Body of pancreas (tissue), 4 donors: Measurements from ENCODE around the gene BOLA3. TPM values are rescaled to one million over a fixed set of nuclear protein-coding genes. Genes with fewer than 3 reads are reported as not detected.

Experiments
- ATAC-seq: fragments of 150-250 bp; one replicate; pipeline ENCODE4 v1.9.1; 2016
- DNase-seq, 4 donors: peaks; one replicate each; pipeline ENCODE4 v3.0.0-alpha.2; 2019
- H3K27ac ChIP-seq, 4 donors: fragments of 200-600 bp; sonication (generic); 1 replicate in 3 of 4; 2 replicates in 1 of 4; pipeline versions ENCODE4 v1.5.1 to v1.6.1; 2016 to 2019; ENCODE audit warnings: mild to moderate bottlenecking in 1 of 4, mixed read lengths in 1 of 4, moderate library complexity in 1 of 4
- H3K27me3 ChIP-seq, 2 donors: fragments of 200-600 bp; sonication (generic); one replicate each; pipeline ENCODE4 v1.6.0; 2016; ENCODE audit warnings: mild to moderate bottlenecking in 1 of 2
- H3K36me3 ChIP-seq, 2 donors: fragments of 200-600 bp; sonication (generic); replicated peaks in 1 of 2; 2 replicates each; pipeline ENCODE4 v1.5.1; 2016; ENCODE audit warnings: low read depth in 2 of 2; ENCODE audit not compliant: insufficient read depth in 1 of 2
- H3K4me1 ChIP-seq: fragments of 200-600 bp; sonication (generic); one replicate; pipeline ENCODE4 v1.6.0; 2016
- H3K4me3 ChIP-seq, 2 donors: fragments of 200-600 bp; sonication (generic); 1 replicate in 1 of 2; 2 replicates in 1 of 2; pipeline ENCODE4 v1.5.1; 2016 to 2019
- H3K9me3 ChIP-seq, 3 donors: fragments of 200-600 bp; sonication (generic); 1 replicate in 2 of 3; 2 replicates in 1 of 3; pipeline ENCODE4 v1.5.1; 2016
- POLR2A ChIP-seq, 3 donors: fragments of 450-650 bp; IDR thresholded peaks; one replicate each; pipeline ENCODE4 v1.6.1; 2016; ENCODE audit warnings: antibody characterized with exemption in 3 of 3, mild to moderate bottlenecking in 2 of 3
- WGBS, 2 donors: methylation state at CpG; one replicate each; pipeline ENCODE4 v1.1.5; 2017; 5-methylcytosine and 5-hydroxymethylcytosine counted together
- intact Hi-C: fragments of 100-400 bp; cut with DNase I; formaldehyde crosslinking; loops from one replicate; pipeline ENCODE4 v1.15.1; 2023
- total RNA-seq, 2 donors: library from RNA; depleted of rRNA; stranded (reverse); fragments of >200 nt; gene quantifications; one replicate each; pipeline ENCODE4 v1.1.0, GENCODE V29; 2016
- TF ChIP-seq, protein P1 (sequence below), 7 experiments: fragments of 450-650 bp in 4 of 7; fragments of 200-600 bp in 3 of 7; sonication (generic) in 3 of 7; IDR thresholded peaks; one replicate each; pipeline ENCODE4 v1.5.1; 2016 to 2019; ENCODE audit warnings: antibody characterized with exemption in 7 of 7

Gene BOLA3
- total RNA-seq, 2 donors from 2014 or later = 17.1 to 41.5 TPM

DNA sequence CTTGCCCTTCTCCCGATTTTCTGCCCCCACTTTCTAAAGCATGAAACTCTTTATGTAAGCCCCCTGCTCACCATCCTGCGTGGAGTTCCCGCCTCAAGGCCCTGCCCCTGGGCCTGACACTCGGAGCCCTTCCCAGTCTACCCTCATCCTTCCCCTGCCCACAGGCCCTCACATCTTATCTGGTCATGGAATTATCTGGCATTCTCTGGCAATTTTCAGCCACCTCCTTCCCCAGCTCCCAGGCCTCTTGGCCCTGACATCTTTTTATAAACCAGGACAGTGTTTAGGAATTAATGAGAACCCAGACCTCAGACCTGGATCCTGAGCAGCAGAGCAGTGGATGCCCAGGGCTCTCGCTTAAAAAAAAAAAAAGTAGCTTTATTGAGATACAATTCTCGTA lies 61.7 kb downstream of the BOLA3 start:
- Histone ChIP-seq H3K9me3 (no peaks in the 10 kb centered on the region), H3K4me1 (no peaks in the 10 kb centered on the region), H3K27me3 (no peaks in the 10 kb centered on the region), H3K4me3 (no peak overlapping the region), H3K27ac (no peak overlapping the region), H3K36me3 (peaks cover 0 to 16% of the 10 kb centered on the region in 2 donors)
- 91% methylated on average over 6 of the region's 6 CpGs for WGBS, 2 donors
- TF ChIP-seq, protein P1, sequence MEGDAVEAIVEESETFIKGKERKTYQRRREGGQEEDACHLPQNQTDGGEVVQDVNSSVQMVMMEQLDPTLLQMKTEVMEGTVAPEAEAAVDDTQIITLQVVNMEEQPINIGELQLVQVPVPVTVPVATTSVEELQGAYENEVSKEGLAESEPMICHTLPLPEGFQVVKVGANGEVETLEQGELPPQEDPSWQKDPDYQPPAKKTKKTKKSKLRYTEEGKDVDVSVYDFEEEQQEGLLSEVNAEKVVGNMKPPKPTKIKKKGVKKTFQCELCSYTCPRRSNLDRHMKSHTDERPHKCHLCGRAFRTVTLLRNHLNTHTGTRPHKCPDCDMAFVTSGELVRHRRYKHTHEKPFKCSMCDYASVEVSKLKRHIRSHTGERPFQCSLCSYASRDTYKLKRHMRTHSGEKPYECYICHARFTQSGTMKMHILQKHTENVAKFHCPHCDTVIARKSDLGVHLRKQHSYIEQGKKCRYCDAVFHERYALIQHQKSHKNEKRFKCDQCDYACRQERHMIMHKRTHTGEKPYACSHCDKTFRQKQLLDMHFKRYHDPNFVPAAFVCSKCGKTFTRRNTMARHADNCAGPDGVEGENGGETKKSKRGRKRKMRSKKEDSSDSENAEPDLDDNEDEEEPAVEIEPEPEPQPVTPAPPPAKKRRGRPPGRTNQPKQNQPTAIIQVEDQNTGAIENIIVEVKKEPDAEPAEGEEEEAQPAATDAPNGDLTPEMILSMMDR (IDR thresholded peaks at IDR 0.05) = no peak
- TF ChIP-seq POLR2A (IDR thresholded peaks at IDR 0.05) = no peak
- intact Hi-C loops = no loop called here
- DNase-seq = no peak
- no peak for ATAC-seq

Other genes starting within 250 kb of the BOLA3 start
- 10 to 100 TPM; 13.2 to 16.1 TPM for gene DGUOK, start 221.0 kb downstream of the BOLA3 start, total RNA-seq
- 1 to 10 TPM; 6.7 to 7.3 TPM for gene TET3, start 163.0 kb downstream of the BOLA3 start, total RNA-seq
- gene MOB1A, start 31.0 kb upstream of the BOLA3 start, total RNA-seq = 10 to 100 TPM; 26.7 to 37.9 TPM
- 10 to 100 TPM; 15.8 to 25.7 TPM for gene MTHFD2, start 50.7 kb upstream of the BOLA3 start, total RNA-seq
- gene SLC4A5, start 195.5 kb upstream of the BOLA3 start, total RNA-seq = 1 to 10 TPM; 2.3 to 8.3 TPM
- gene DCTN1, start 232.4 kb upstream of the BOLA3 start, total RNA-seq = 10 to 100 TPM; 71.3 to 82.4 TPM